Measurements from ENCODE around the gene COL27A1.

The COL27A1 gene

DNA sequence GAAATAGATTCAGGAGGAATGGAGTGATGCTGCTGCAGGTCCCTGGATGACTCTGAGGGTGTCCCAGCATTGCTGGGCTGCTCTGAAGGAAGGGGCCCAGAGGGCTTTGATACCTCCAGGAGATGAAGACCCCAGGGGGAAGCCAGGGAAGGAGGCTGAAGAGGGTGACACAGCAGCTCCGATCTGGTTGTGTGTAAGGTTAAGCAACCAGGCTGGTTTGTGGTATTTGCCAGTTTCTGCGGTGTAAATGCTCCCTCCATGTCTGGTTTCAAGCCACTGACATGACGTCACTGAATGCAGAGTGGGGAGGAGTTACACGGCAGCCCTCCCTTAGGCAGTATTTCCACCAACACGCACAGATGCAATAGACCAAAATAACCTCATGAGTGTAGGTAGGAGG is 127.6 kb downstream of the COL27A1 start:
- peak; percentile 95 for DNase-seq (ENCODE audit: low read depth)
- no peak overlapping the region for H3K4me3 ChIP-seq (ENCODE audit: low read depth, low read length)
- TF ChIP-seq, protein P1, sequence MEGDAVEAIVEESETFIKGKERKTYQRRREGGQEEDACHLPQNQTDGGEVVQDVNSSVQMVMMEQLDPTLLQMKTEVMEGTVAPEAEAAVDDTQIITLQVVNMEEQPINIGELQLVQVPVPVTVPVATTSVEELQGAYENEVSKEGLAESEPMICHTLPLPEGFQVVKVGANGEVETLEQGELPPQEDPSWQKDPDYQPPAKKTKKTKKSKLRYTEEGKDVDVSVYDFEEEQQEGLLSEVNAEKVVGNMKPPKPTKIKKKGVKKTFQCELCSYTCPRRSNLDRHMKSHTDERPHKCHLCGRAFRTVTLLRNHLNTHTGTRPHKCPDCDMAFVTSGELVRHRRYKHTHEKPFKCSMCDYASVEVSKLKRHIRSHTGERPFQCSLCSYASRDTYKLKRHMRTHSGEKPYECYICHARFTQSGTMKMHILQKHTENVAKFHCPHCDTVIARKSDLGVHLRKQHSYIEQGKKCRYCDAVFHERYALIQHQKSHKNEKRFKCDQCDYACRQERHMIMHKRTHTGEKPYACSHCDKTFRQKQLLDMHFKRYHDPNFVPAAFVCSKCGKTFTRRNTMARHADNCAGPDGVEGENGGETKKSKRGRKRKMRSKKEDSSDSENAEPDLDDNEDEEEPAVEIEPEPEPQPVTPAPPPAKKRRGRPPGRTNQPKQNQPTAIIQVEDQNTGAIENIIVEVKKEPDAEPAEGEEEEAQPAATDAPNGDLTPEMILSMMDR (IDR thresholded peaks at IDR 0.05; ENCODE audit: low read depth, low read length) = no peak
- TF ChIP-seq MYC (IDR thresholded peaks at IDR 0.05; ENCODE audit: low read depth, low read length) (no peak), POLR2A (IDR thresholded peaks at IDR 0.05; ENCODE audit: extremely low read depth, insufficient read length) (no peak)
- TF ChIP-seq, protein P2, sequence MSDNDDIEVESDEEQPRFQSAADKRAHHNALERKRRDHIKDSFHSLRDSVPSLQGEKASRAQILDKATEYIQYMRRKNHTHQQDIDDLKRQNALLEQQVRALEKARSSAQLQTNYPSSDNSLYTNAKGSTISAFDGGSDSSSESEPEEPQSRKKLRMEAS (IDR thresholded peaks at IDR 0.05; ENCODE audit: low read depth, low read length) = no peak; the same call in 1 of the 2 replicates

DNA sequence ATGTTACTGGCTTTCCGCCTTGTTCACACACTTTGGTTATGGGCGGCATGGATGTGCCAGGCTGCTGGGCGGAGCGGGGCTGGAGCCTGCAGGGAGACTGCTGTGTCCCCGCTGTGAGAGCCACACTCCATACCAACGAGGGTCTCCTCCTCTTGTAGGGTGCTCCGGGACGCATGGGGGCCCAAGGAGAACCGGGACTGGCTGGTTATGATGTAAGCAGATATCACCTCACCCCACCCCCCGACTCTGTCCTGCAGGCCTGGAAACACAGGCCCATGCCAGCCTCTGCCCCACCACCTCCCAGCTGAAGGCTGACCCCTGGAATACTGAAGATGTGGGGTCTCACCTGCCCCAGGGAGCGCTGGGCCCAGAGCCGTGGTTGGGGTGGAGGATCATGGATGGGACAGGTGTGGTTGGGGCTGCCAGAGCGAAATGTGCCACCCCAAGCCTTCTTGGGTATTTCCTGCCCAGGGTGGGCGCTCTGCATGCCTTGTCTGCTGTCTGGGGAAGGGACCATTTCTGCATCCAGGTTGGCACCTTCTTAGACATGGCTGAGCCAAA is 128.3 kb downstream of the COL27A1 start:
- H3K4me3 ChIP-seq (ENCODE audit: low read depth, low read length) = no peak overlapping the region
- DNase-seq (ENCODE audit: low read depth) = no peak
- TF ChIP-seq MYC (IDR thresholded peaks at IDR 0.05; ENCODE audit: low read depth, low read length) (no peak), POLR2A (IDR thresholded peaks at IDR 0.05; ENCODE audit: extremely low read depth, insufficient read length) (no peak)
- TF ChIP-seq, protein P2 (IDR thresholded peaks at IDR 0.05; ENCODE audit: low read depth, low read length) = no peak
- TF ChIP-seq, protein P1 (IDR thresholded peaks at IDR 0.05; ENCODE audit: low read depth, low read length) = no peak

DNA sequence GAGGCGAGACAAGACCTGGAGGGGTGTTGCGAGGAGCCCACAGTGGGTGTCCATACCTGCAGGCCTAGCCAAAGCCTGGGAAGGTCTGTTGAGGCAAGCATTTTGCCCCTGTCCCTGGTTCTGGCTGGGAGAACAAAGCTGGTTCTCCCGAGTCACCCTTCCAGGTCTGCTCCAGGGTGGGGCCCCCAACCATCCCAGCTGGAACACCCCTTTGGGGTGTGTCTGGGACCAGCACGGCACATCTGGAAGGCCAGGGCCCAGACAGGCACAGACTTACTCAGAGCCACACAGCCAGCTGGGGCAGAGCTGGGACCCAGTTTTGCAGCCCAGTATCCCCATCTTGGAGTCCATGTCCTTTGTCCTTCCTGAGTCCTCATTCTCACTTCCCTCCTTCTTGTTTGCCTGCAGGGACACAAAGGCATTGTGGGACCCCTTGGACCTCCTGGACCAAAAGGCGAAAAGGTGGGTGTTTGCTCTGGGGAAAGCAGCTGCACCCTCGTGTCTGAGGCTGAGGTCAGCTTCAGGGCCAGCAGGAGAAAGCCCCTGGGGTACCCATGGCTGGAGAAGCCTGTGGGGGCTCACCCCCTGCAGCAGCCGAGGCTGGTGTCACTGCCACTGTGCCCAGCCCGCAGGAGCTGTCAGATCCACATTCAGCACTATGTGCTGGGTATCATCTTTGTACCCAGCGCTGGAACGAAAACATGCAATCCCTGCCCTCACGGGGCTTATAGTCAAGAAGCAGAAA is 129.2 kb downstream of the COL27A1 start:
- DNase-seq (ENCODE audit: low read depth) = no peak
- TF ChIP-seq, protein P1 (IDR thresholded peaks at IDR 0.05; ENCODE audit: low read depth, low read length) = no peak
- TF ChIP-seq POLR2A (IDR thresholded peaks at IDR 0.05; ENCODE audit: extremely low read depth, insufficient read length) = no peak
- TF ChIP-seq, protein P2 (IDR thresholded peaks at IDR 0.05; ENCODE audit: low read depth, low read length) = no peak
- TF ChIP-seq MYC (IDR thresholded peaks at IDR 0.05; ENCODE audit: low read depth, low read length) = no peak
- H3K4me3 ChIP-seq (ENCODE audit: low read depth, low read length) = no peak overlapping the region

DNA sequence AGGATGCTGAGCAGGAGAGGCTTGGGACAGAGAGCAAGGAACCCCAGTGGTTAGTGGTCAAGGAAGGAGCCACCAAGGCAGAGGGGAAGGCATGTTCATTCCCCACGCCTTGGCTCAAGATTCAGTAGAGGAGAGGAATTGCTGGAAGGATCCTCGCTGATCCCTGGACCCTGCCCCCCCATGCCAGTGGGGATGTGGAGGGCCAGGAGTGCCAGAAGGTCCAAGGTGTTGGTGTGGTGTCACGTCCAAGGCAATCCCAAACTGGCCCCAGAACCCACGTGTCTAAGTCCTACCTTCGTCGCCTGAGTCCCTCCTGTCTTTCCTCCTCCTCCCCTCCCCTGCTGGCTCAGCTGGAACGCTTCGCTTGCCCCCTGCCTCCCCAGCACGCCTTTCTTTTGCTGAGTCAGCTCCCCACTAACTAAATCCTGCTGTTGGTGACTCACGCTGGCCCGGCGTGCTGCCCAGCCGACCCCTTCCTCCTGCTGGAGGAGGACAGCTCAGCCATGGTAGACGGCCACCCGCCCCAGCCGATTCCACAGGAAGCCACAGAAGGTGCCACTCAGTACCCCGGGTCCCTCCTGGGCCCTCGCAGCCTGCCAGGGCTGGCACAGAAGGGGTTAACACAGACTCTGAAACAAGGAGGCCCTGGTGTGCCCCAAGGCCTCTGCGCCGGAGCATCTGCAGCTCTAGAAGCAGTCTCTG is 130.0 kb downstream of the COL27A1 start:
- no peak overlapping the region for H3K4me3 ChIP-seq (ENCODE audit: low read depth, low read length)
- DNase-seq (ENCODE audit: low read depth) = peak; percentile 73
- TF ChIP-seq, protein P1 (IDR thresholded peaks at IDR 0.05; ENCODE audit: low read depth, low read length) = no peak
- TF ChIP-seq POLR2A (IDR thresholded peaks at IDR 0.05; ENCODE audit: extremely low read depth, insufficient read length) (no peak), MYC (IDR thresholded peaks at IDR 0.05; ENCODE audit: low read depth, low read length) (no peak)
- TF ChIP-seq, protein P2 (IDR thresholded peaks at IDR 0.05; ENCODE audit: low read depth, low read length) = no peak

DNA sequence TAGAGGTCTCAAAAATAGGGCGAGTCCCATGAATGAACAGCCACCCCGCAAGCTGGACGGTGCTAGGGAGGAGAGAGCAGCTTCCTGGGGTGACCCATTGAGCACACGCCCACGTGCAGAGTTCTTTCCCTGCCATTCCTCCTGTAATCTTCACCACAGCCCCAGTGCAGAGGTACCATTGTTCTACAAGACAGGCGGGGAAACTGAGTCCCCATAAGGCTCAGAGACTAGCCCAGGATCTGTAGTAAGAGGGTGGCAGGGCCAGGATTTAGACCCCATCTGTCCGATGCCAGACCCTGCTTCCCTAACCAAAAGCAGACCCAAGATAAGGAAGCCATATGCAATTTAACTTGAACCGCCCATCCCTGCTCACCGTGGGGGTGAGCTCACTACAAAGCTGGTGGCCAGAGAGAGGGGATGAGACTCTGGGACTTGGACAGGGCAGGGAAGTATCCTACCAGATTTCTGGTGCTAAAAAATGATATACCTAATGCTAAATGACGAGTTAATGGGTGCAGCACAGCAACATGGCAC is 130.9 kb downstream of the COL27A1 start:
- TF ChIP-seq, protein P1 (IDR thresholded peaks at IDR 0.05; ENCODE audit: low read depth, low read length) = no peak
- TF ChIP-seq MYC (IDR thresholded peaks at IDR 0.05; ENCODE audit: low read depth, low read length) (no peak), POLR2A (IDR thresholded peaks at IDR 0.05; ENCODE audit: extremely low read depth, insufficient read length) (no peak)
- TF ChIP-seq, protein P2 (IDR thresholded peaks at IDR 0.05; ENCODE audit: low read depth, low read length) = no peak
- no peak overlapping the region for H3K4me3 ChIP-seq (ENCODE audit: low read depth, low read length)
- no peak for DNase-seq (ENCODE audit: low read depth)

Data from NB4 (cell line).